HG03342 (cell line): Measurements from ENCODE around the gene NR6A1.
"Not testable (repeated sequence)": the region's sequence is repeated elsewhere in the genome, so short reads cannot be mapped to it uniquely, and the experiment has no call there.

Experiments used
- ATAC-seq: cut with Tn5 transposase; IDR thresholded peaks from one replicate; pipeline ENCODE4 v1.9.1; 2021; ENCODE audit warnings: mild to moderate bottlenecking, moderate library complexity; ENCODE audit not compliant: unreplicated experiment

The NR6A1 gene

DNA sequence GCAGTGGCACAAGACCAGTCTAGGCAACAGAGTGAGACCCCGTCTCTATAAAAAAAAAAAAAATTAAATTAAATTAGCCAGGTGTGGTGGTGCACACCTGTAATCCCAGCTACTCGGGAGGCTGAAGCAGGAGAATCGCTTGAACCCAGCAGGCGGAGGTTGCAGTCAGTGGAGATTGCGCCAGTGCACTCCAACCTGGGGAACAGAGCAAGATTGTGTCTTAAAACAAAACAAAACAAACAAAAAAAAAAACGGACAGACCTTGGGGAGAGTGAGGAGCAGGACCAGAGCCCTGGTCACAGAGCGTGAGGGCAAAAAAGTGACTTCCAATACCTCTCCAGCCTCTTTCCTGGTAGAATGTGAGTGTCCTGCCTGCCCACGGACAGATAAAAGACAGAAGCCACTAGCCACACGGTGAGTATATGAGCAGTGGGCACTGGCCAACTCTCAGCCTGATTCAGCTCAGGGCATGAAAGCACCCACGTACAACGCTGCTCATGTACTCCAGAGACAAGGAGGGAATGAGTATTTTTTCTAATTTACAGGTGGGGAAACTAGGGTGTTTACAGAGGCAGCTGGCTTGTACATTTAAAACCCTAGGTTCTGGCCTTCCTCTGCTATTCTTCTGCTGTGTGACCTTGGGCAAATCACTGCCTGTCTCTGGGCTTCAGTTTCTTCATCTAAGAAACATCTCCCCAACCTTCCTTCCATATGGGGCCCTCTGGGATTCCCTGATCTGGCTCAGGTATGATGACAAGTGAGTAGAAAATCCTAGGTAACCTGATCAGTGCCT, 7.7 kb upstream of the NR6A1 start:
- ATAC-seq = no peak

- no peak for ATAC-seq
Measured at GRCh38 chr9:124776954-124777648, 6.0 kb upstream of the NR6A1 start, which contains the start of gene OLFML2A. OLFML2A (plus strand) TSS chr9:124777133; CDS start chr9:124777271, 138 bp downstream.

DNA sequence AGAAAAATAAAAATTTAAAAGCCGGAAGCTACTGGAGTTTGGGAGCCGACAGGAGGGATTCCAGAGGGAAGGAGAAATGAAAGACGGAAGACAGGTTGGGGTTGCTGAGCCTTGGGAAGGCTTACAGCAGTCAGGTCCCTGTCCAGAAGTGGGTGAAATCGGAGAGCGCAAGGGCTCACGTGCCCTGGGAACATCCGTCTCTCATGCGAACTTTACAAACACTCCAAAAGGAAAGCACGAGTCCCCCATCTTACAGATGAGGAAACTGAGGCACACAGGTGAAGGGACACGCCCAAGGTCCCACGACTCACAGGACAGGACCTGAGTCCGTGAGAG, 5.5 kb upstream of the NR6A1 start:
- no peak for ATAC-seq

DNA sequence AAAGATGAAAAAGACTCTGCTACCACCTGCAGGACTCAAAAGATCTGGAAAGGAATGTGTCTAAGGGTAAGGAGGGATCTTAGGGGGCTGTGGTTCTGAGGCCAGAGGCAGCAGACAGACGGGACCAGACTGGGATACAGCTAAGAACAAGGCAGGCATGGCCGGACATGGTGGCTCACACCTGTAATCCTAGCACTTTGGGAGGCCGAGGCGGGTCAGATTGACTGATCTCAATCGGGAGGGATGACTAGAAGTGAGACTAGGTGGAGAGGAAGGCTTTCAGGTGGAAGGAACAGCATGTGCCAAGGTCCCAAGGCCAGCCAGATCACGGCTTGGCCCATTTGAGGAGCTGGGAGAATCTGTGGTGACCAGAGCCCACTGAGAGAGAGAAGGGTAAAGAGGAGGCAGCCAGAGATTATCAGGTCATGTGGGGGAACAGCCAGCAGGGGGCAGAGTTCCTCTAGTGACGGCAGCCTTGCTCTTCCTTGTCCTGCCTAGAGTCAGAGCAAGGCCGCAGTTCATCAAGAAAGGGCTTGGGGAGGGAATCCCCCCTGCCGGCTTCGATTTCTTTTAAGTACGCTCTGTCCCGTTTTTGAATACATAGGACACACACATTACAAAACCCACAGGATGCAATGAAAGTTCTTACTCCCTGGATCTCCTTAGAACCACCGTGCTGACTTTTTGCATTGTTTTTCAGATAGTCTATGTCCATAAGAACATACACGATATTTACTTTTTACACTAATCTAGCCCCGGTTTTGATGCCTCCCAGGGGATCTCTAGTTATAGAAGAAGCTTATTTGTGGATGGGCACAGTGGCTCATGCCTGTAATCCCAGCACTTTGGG, 3.2 kb upstream of the NR6A1 start:
- no peak for ATAC-seq

DNA sequence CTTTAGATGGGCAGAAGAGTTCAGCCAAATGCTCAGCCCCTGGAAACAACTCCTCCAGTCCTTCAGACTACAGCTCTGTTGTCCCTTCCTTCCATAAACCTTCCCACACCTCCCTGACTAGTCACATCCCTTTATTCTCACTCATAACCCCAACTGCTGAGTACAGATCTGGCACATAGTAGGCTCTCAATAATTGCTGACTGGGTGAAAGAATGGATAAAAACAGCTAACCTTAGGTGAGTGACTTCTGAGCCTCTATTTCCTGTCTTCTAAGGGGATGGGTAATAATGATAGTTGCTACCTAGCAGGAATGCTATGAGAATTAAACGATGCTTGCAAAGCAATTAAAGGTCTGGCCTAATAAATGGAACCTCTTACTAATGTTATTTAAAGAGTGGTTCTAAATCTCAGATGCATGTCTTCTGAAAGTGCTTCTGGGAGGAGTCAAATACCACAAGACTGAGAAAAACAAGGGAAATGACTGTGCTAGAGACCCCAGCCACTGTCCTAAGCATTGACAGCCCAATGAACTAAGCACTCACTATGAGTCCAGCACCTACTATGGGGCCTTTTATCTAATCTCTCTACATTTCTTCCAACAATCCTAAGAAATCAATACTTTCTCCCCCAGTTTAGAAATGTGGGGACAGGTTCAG, 2.5 kb upstream of the NR6A1 start:
- no peak for ATAC-seq

DNA sequence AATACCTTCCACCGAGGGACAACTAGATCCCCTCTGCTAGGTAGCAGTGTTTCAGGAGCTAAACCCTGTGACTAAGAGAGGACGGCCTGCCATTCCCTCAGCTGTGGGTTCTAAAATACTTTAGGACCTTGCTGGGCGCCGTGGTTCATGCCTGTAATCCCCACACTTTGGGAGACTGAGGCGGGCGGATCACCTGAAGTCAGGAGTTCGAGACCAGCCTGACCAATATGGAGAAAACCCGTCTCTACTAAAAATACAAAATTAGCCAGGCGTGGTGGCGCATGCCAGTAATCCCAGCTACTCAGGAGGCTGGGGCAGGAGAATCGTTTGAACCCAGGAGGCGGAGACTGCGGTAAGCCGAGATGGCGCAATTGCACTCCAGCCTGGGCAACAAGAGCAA, 1.8 kb upstream of the NR6A1 start:
- ATAC-seq = not testable (repeated sequence)

GRCh38 chr9:124771867-124772679, 962 bp upstream of the NR6A1 start:
- ATAC-seq = no peak

- ATAC-seq = no peak
Measured at GRCh38 chr9:124770359-124771020, 621 bp downstream of the NR6A1 start.

DNA sequence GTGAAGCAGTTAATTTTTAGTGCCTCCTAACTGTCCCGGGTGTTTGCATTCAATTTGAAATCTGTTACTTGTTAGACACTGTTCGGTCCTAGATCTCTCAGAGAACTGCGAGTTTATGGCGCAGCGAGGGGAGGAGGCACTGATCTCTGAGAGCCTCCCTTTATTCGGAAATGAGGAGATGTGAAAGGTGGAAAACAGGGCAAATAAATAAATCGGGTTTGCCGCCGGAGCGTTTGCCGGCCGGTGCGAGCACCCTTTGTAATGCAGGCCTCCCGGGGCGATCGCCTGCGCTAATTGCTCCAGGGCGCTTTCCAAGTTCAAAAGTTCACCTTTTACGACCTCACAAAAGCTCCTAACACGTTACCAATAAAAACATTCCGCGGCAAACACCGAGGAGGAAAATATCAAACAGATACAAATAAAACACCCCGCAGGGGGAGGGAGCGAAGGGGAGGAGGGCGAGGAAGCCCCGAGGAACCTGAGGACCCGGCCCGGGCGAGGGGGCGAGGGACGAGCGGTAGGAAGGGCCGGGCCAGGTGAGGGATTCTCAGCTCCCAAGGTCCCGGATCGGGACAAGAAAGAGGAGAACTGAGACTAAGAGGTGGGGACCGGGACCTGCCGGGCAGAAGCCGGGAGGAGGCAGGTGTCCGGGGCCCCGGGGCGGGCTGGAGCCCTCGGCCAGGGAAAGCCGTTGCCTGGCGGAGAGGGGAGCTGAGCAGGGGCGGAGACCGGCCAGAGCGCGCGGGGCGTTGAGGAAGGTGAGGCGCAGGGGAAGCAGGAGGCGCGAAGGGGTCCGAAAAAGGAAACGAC, 1.4 kb downstream of the NR6A1 start:
- ATAC-seq = no peak

GRCh38 chr9:124768750-124769548, 2.2 kb downstream of the NR6A1 start:
- ATAC-seq = no peak

DNA sequence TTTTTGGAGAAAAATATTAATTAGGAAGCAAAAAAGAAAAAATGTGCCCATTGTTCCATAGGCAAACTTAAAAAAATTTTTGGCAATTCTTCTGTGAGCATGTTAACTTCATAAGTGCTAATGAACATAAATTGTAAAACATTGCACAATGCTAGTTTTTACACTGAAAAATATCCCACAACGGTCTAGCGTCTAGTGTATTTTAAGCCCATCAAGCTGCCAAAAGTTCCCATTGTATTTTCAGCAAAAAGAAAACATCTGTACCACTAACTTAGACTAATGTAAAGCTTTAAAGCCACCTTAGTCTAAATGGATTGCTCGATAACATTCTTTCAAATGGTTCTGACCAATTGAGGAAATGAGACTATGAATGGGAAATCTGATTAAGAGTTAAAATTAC, 2.8 kb downstream of the NR6A1 start:
- ATAC-seq = no peak

- no peak for ATAC-seq
Measured at GRCh38 chr9:124767821-124768220, 3.3 kb downstream of the NR6A1 start.

- no peak for ATAC-seq
Measured at GRCh38 chr9:124766815-124767554, 4.1 kb downstream of the NR6A1 start.

GRCh38 chr9:124766326-124766725, 4.8 kb downstream of the NR6A1 start:
- no peak for ATAC-seq

GRCh38 chr9:124765439-124765835, 5.7 kb downstream of the NR6A1 start:
- no peak for ATAC-seq

GRCh38 chr9:124764774-124765438, 6.2 kb downstream of the NR6A1 start:
- no peak for ATAC-seq

GRCh38 chr9:124762633-124763032, 8.5 kb downstream of the NR6A1 start:
- ATAC-seq = no peak
